Smooth muscle cell of bladder (primary cell): ENCODE measurements around the gene AMOT. TPM values are rescaled to one million over a fixed set of nuclear protein-coding genes. Genes with fewer than 3 reads are reported as not detected.

Experiments
- total RNA-seq: library from RNA; depleted of rRNA; stranded (reverse); fragments of >200 nt; gene quantifications from 2 replicates; pipeline ENCODE4 v1.2.3, GENCODE V29; 2014

Gene AMOT, protein sequence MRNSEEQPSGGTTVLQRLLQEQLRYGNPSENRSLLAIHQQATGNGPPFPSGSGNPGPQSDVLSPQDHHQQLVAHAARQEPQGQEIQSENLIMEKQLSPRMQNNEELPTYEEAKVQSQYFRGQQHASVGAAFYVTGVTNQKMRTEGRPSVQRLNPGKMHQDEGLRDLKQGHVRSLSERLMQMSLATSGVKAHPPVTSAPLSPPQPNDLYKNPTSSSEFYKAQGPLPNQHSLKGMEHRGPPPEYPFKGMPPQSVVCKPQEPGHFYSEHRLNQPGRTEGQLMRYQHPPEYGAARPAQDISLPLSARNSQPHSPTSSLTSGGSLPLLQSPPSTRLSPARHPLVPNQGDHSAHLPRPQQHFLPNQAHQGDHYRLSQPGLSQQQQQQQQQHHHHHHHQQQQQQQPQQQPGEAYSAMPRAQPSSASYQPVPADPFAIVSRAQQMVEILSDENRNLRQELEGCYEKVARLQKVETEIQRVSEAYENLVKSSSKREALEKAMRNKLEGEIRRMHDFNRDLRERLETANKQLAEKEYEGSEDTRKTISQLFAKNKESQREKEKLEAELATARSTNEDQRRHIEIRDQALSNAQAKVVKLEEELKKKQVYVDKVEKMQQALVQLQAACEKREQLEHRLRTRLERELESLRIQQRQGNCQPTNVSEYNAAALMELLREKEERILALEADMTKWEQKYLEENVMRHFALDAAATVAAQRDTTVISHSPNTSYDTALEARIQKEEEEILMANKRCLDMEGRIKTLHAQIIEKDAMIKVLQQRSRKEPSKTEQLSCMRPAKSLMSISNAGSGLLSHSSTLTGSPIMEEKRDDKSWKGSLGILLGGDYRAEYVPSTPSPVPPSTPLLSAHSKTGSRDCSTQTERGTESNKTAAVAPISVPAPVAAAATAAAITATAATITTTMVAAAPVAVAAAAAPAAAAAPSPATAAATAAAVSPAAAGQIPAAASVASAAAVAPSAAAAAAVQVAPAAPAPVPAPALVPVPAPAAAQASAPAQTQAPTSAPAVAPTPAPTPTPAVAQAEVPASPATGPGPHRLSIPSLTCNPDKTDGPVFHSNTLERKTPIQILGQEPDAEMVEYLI
- total RNA-seq, result 1.1 and 2.5 TPM in 2 replicates

GRCh38 chrX:112840382-112841113 lies at the start of gene AMOT:
TSS of gene AMOT (minus strand) at chrX:112840831. CDS start at chrX:112823126, 17,705 bp downstream.

Other genes starting within 250 kb of the AMOT start
- not detected in 2 replicates for gene LHFPL1, start 160.9 kb downstream of the AMOT start, total RNA-seq